NAMALWA (cell line): ENCODE measurements around the gene RTL9.
"Not testable (repeated sequence)": the region's sequence is repeated elsewhere in the genome, so short reads cannot be mapped to it uniquely, and the experiment has no call there.

Experiments
- DNase-seq: peaks from one replicate; pipeline ENCODE4 v3.0.0-alpha.2; 2015; ENCODE audit warnings: low spot score

RTL9 gene

GRCh38 chrX:110358548-110358947 lies at the start of gene RTL9:
TSS of gene RTL9 (plus strand) at chrX:110358848. CDS start at chrX:110450618, 91,770 bp downstream.
- no peak for DNase-seq

GRCh38 chrX:110310000-110310790 lies 48.5 kb upstream of the RTL9 start:
- no peak for DNase-seq

- DNase-seq = peak; percentile 43
Measured at GRCh38 chrX:110310896-110311295, 47.8 kb upstream of the RTL9 start.

GRCh38 chrX:110311437-110312230 lies 47.0 kb upstream of the RTL9 start:
- DNase-seq = no peak

DNA sequence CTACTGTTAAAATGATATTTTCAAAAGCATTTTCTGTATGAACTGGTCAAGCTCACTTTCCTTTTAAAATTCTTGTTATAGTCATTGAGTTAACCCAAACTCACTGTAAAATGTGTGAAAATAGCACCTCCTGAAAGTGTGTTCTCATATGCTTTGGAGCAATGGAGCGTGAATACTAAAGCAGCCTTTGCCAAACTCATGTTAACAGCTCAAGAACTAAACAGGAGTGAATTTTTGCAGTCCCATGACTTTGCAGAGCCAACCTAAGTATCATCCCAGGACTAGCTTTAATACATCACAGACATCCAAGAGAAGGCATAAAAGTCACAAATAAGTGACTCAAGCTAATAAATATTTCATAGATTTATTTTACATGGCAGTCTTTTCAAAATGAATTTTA lies 43.1 kb upstream of the RTL9 start:
- DNase-seq = peak; percentile 44

DNA sequence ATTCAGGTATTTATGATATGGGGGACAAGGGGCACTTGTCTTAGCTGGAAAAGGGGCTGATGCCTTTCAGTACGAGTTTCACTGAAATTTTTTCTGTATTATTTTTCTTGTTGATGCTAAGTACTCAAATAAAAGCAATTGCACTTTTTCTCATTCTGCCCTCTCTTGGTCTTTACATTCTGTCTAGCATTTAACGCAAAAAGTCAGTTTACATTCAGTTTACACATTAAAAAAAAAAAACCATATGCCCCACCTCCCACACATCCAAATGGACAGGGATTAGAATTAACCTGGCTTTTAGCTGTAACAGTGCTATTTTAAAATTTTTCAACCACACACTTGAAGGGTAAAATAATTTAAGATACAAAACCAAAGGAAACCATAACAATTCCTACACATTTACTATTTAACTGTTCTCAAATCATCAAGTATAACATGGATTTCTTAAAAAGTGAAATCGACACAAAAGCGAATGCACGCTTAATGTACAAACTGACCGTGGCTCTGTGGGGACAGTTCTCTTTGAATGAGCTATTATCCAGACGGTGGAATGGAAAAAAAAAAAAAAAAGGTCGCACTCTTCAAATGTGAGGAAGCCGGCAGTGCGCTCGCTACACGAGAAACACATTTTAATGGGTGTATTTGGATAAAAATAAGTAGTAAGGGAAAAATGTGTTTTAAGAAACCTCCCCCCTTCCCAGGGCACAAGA lies 42.1 kb upstream of the RTL9 start:
- DNase-seq = peak; percentile 17

GRCh38 chrX:110317061-110317819 lies 41.4 kb upstream of the RTL9 start:
- peak; percentile 36 for DNase-seq

- peak; percentile 81 for DNase-seq
Measured at GRCh38 chrX:110317820-110318663, 40.6 kb upstream of the RTL9 start, which contains the start of gene AMMECR1. TSS of gene AMMECR1 (minus strand) at chrX:110318085. CDS start at chrX:110318071, 14 bp downstream.

DNA sequence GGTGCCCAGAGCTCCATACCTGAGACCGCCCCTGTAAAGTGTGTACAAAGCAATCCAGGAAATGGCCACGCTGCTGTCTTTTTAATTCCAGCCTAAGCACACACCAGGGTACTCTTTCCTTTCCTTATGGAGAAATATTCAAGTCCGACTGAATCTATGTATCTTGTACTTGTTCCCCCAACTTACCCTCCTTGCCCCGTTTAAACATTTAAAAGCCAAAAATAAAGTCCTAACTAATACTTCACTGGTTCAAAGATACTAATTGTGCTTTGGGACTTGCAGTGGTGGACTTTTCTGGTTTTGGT lies 40.0 kb upstream of the RTL9 start:
- DNase-seq = no peak

GRCh38 chrX:110320381-110320987 lies 38.2 kb upstream of the RTL9 start:
- peak; percentile 24 for DNase-seq

- DNase-seq = peak; percentile 16
Measured at GRCh38 chrX:110321081-110321480, 37.6 kb upstream of the RTL9 start.

GRCh38 chrX:110321670-110322069 lies 37.0 kb upstream of the RTL9 start:
- peak; percentile 68 for DNase-seq

DNA sequence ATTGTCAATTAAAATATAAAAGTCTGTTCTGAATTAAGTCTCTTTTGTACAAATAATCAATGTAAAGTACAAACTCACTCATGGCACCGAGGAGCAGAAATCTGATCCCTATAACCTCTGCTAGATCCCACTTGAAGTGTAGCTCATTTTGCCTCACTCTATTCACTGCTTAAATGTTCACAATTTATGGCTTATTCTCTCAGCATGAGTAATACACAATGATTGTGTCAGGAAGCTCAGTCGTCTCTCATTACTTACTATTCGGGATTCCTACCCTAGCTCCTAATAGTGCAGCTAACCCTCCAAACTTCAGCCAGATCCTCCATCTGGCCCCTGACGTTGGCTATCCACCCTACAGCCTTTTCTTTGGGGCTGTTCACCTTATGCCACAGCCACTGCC lies 36.0 kb upstream of the RTL9 start:
- no peak for DNase-seq

DNA sequence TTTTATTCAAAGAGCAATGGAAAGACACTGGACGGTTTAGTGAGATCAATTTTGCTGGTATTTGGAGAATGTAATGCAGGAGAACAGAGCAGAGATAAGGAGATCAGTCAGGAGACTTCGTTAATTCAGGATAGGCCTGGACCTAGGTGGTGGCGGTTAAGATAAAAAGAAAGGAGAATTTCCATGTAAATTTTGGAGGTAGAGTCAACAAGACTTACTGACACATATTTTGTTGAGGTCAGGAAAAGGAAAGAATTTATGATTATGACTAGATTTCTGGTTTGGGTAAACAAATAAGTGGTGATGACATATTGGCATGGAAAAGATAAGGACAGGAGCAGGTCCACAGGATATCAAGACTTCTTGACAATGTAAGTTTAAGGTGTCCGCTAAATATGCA lies 31.9 kb upstream of the RTL9 start:
- no peak for DNase-seq

DNA sequence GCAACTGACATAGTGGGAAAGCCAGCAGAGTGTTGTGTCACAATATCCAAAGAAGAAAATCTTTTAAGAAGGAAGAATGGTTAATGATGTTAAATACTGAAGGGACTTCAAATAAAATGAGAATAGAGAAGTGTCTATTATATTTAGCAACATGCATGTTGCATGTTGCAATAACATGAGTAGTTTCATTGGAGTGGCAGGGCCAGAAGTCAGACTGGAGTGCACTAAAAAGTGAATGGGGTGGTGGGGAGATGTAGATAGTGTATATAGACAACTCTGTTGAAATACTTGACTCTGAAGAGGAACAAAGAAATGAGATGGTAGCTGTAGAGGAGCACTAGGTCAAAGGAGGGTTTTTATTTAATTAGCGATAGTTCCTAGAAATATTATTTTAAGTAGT lies 31.3 kb upstream of the RTL9 start:
- no peak for DNase-seq

- DNase-seq = not testable (repeated sequence)
Measured at GRCh38 chrX:110328613-110329012, 30.0 kb upstream of the RTL9 start.

DNA sequence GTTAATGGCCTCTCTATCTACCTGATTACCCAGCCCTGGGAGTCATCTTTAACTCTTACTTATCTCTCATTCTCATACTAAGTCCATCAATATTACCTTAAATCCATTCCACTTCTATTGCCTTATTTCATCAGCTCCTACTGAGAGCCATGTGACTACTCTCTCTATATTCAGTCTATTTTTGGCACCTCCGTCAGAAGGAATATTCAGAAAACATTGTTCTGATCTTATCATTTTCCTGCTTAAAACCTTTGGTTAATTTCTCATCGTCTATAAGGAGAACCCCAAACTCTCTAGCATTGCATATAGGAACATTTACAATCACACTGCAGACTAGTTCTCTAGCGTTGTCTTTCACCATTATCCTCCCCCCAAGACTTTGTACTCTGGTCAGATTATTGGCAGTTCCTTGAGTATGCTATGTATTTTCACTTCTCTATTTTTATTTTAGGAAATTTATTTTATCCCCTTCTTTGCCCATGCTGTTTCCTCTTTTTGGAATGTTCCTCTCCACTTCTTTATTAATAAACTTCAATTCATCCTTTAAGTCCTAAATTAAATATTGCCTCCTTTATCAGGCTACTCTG lies 27.1 kb upstream of the RTL9 start:
- DNase-seq = no peak

GRCh38 chrX:110333458-110333857 lies 25.2 kb upstream of the RTL9 start:
- not testable (repeated sequence) for DNase-seq

- no peak for DNase-seq
Measured at GRCh38 chrX:110338935-110339334, 19.7 kb upstream of the RTL9 start.
